ENCODE measurements around the gene ECE2. TPM values are rescaled to one million over a fixed set of nuclear protein-coding genes. Genes with fewer than 3 reads are reported as not detected.

The ECE2 gene
- total RNA-seq, result not detected in 2 replicates

GRCh38 chr3:184275961-184276910 is at the start of gene ECE2:
Gene ECE2 (plus strand): TSS chr3:184276022. CDS start chr3:184276154, 132 bp downstream.

GRCh38 chr3:184229394-184230080 is 46.3 kb upstream of the ECE2 start, which contains the start of gene VWA5B2:
Gene VWA5B2 (plus strand): TSS chr3:184229585. CDS start chr3:184230529, 944 bp downstream.

GRCh38 chr3:184248454-184249411 is 27.1 kb upstream of the ECE2 start, which contains the start of gene ALG3:
Gene ALG3 (minus strand): TSS chr3:184248962. CDS start chr3:184248940, 22 bp downstream.

GRCh38 chr3:184249412-184250166 is 26.2 kb upstream of the ECE2 start, which contains the start of gene EEF1AKMT4:
Gene EEF1AKMT4 (plus strand): TSS chr3:184249672. CDS start chr3:184249695, 23 bp downstream.

GRCh38 chr3:184261270-184261853 is 14.5 kb upstream of the ECE2 start, which contains the start of gene CAMK2N2:
Gene CAMK2N2 (minus strand): TSS chr3:184261553. CDS start chr3:184261285, 268 bp downstream.

GRCh38 chr3:184298759-184299487 is 23.1 kb downstream of the ECE2 start, which contains the start of gene PSMD2:
Gene PSMD2 (plus strand): TSS chr3:184299241. CDS start chr3:184299267, 26 bp downstream.

GRCh38 chr3:184314363-184314699 is 38.5 kb downstream of the ECE2 start, which contains the start of gene EIF4G1:
Gene EIF4G1 (plus strand): TSS chr3:184314606. CDS start chr3:184315797, 1,191 bp downstream.

GRCh38 chr3:184337399-184337714 is 61.5 kb downstream of the ECE2 start, which contains the start of gene FAM131A:
Gene FAM131A (plus strand): TSS chr3:184337600. CDS start chr3:184337631, 31 bp downstream.

Small RNA genes lying within 50 kb of the gene (small RNA-seq; reads per million reads assigned to genes)
- gene MIR1224 (not detected), gene SNORD66 (633 reads per million, percentile 99 among the genes with 10 or more reads in this experiment)

Other genes with a start within 250 kb of the ECE2 start
- gene HTR3D, start 244.3 kb upstream of the ECE2 start, total RNA-seq, result not detected in 2 replicates
- gene HTR3C, start 223.0 kb upstream of the ECE2 start, total RNA-seq, result not detected in 2 replicates
- not detected in 2 replicates for gene HTR3E, start 179.0 kb upstream of the ECE2 start, total RNA-seq
- 29.1 and 37.8 TPM in 2 replicates for gene EIF2B5, start 140.7 kb upstream of the ECE2 start, total RNA-seq
- 54.2 and 67.8 TPM in 2 replicates for gene DVL3, start 120.6 kb upstream of the ECE2 start, total RNA-seq
- 258 and 487 TPM in 2 replicates for gene AP2M1, start 101.2 kb upstream of the ECE2 start, total RNA-seq
- gene ABCF3, start 89.8 kb upstream of the ECE2 start, total RNA-seq, result 58.9 and 69.1 TPM in 2 replicates
- 0.11 TPM in 1 of 2 replicates, not detected in the other for gene VWA5B2, start 46.4 kb upstream of the ECE2 start, total RNA-seq
- 29.1 and 46.0 TPM in 2 replicates for gene ALG3, start 27.1 kb upstream of the ECE2 start, total RNA-seq
- 10.4 and 10.6 TPM in 2 replicates for gene EEF1AKMT4, start 26.4 kb upstream of the ECE2 start, total RNA-seq
- gene CAMK2N2, start 14.5 kb upstream of the ECE2 start, total RNA-seq, result 0.39 TPM in 1 of 2 replicates, not detected in the other
- 208 and 513 TPM in 2 replicates for gene PSMD2, start 23.2 kb downstream of the ECE2 start, total RNA-seq
- gene EIF4G1, start 38.6 kb downstream of the ECE2 start, total RNA-seq, result 280 and 405 TPM in 2 replicates
- 11.4 and 20.4 TPM in 2 replicates for gene FAM131A, start 61.6 kb downstream of the ECE2 start, total RNA-seq
- 5.6 and 10.2 TPM in 2 replicates for gene CLCN2, start 85.6 kb downstream of the ECE2 start, total RNA-seq
- 39.3 and 56.6 TPM in 2 replicates for gene POLR2H, start 85.7 kb downstream of the ECE2 start, total RNA-seq
- gene THPO, start 102.2 kb downstream of the ECE2 start, total RNA-seq, result not detected in 2 replicates
- gene CHRD, start 104.0 kb downstream of the ECE2 start, total RNA-seq, result under 0.01 TPM in 1 of 2 replicates, not detected in the other

Measured in placental epithelial cell (primary cell).